Upper lobe of left lung (tissue), 6 donors: ENCODE results near the gene KANK3. TPM values are rescaled to one million over a fixed set of nuclear protein-coding genes. Genes with fewer than 3 reads are reported as not detected.

ENCODE experiments used
- ATAC-seq, 2 donors: fragments of 200-7000 bp; cut with Tn5 transposase; one replicate each; pipeline ENCODE4 v1.9.1; 2022; ENCODE audit warnings: mild to moderate bottlenecking in 2 of 2, moderate library complexity in 2 of 2; ENCODE audit not compliant: low FRiP score in 2 of 2
- DNase-seq, 2 donors: peaks; one replicate each; pipeline ENCODE4 v3.0.0-alpha.2; 2019 to 2020
- H3K27ac ChIP-seq, 4 donors: fragments of 200-600 bp; sonication (generic); one replicate each; pipeline ENCODE4 v1.5.1; 2016 to 2019
- H3K27me3 ChIP-seq, 4 donors: fragments of 200-600 bp; sonication (generic); one replicate each; pipeline ENCODE4 v1.5.1; 2017 to 2019
- H3K36me3 ChIP-seq, 4 donors: fragments of 200-600 bp; sonication (generic); one replicate each; pipeline ENCODE4 v1.5.1; 2016 to 2019
- H3K4me1 ChIP-seq, 4 donors: fragments of 200-600 bp; sonication (generic); one replicate each; pipeline ENCODE4 v1.5.1; 2018 to 2019
- H3K4me3 ChIP-seq, 4 donors: fragments of 200-600 bp; sonication (generic); one replicate each; pipeline ENCODE4 v1.5.1; 2017 to 2019; ENCODE audit warnings: mild to moderate bottlenecking in 2 of 4, moderate library complexity in 1 of 4
- H3K9me3 ChIP-seq, 4 donors: fragments of 200-600 bp; sonication (generic); one replicate each; pipeline ENCODE4 v1.5.1; 2018 to 2019
- EP300 ChIP-seq, 4 donors: sonication (generic); formaldehyde crosslinking; IDR thresholded peaks; one replicate each; pipeline ENCODE4 v1.5.1; 2017; ENCODE audit warnings: antibody characterized with exemption in 4 of 4, control low read depth in 2 of 4
- POLR2A ChIP-seq, 4 donors: fragments of 450-650 bp; IDR thresholded peaks; one replicate each; pipeline ENCODE4 v1.5.1; 2016 to 2017; ENCODE audit warnings: antibody characterized with exemption in 4 of 4, mild to moderate bottlenecking in 2 of 4
- POLR2AphosphoS5 ChIP-seq, 2 donors: sonication (generic); formaldehyde crosslinking; IDR thresholded peaks; one replicate each; pipeline ENCODE4 v1.5.1; 2017; ENCODE audit warnings: antibody characterized with exemption in 2 of 2
- WGBS, 2 donors: methylation state at CpG; one replicate each; pipeline ENCODE4 v1.1.5; 2017 to 2018; 5-methylcytosine and 5-hydroxymethylcytosine counted together
- total RNA-seq, 6 donors: library from RNA; depleted of rRNA in 4 of 6; stranded (reverse); fragments of >200 nt in 4 of 6; gene quantifications; one replicate each; pipeline versions ENCODE4 v1.1.0 to v1.2.1, GENCODE V29; 2016 to 2021
- TF ChIP-seq, protein P1 (sequence below), 6 experiments: fragments of 450-650 bp in 4 of 6; fragments of 200-600 bp in 2 of 6; sonication (generic) in 2 of 6; IDR thresholded peaks; one replicate each; pipeline ENCODE4 v1.5.1; 2016 to 2019; ENCODE audit warnings: antibody characterized with exemption in 6 of 6
- donor health status: DM: no; HTN: no; CAD: no; lungs with moderate emphysema.
- donor health status: DM: no; HTN: yes; CAD: no; lungs with severe emphysema.

Gene KANK3
- total RNA-seq, 6 donors from 2014 or later = 27.7 to 109 (median 56.9) TPM

DNA sequence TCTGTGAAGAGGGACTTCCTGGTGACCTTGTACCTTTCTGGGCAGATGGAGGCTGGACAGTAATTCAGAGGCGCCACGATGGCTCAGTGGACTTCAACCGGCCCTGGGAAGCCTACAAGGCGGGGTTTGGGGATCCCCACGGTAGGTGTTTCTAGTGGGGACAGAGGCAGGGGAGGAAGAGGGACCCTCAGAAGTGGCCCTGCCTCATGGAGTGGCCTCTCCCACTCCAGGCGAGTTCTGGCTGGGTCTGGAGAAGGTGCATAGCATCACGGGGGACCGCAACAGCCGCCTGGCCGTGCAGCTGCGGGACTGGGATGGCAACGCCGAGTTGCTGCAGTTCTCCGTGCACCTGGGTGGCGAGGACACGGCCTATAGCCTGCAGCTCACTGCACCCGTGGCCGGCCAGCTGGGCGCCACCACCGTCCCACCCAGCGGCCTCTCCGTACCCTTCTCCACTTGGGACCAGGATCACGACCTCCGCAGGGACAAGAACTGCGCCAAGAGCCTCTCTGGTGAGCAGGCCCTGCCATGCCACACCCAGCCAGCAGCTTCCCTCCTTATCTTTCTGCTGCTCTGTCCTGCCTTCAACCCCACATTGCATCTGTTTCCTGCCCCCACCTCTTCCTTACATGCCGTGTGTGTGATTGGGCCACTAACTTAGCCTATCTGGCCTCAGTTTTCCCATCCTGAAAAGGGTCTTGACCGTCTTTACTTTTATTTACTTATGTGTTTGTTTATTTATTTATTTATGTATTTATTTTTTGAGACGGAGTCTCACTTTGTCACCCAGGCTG is 28.1 kb upstream of the KANK3 start:
- TF ChIP-seq, protein P1, sequence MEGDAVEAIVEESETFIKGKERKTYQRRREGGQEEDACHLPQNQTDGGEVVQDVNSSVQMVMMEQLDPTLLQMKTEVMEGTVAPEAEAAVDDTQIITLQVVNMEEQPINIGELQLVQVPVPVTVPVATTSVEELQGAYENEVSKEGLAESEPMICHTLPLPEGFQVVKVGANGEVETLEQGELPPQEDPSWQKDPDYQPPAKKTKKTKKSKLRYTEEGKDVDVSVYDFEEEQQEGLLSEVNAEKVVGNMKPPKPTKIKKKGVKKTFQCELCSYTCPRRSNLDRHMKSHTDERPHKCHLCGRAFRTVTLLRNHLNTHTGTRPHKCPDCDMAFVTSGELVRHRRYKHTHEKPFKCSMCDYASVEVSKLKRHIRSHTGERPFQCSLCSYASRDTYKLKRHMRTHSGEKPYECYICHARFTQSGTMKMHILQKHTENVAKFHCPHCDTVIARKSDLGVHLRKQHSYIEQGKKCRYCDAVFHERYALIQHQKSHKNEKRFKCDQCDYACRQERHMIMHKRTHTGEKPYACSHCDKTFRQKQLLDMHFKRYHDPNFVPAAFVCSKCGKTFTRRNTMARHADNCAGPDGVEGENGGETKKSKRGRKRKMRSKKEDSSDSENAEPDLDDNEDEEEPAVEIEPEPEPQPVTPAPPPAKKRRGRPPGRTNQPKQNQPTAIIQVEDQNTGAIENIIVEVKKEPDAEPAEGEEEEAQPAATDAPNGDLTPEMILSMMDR (IDR thresholded peaks at IDR 0.05) = no peak
- peak in 1 of 2 donors; percentile 38 for TF ChIP-seq POLR2AphosphoS5 (IDR thresholded peaks at IDR 0.05)
- H3K9me3 ChIP-seq = no peaks in the 10 kb centered on the region
- peak in 1 of 2 donors; percentile 77 for DNase-seq
- no peak overlapping the region for H3K4me3 ChIP-seq
- no peak overlapping the region for H3K27ac ChIP-seq
- peaks cover 17 to 27% (median 26%) of the 10 kb centered on the region in 4 donors for H3K4me1 ChIP-seq
- ATAC-seq = no peak
- no peaks in the 10 kb centered on the region for H3K27me3 ChIP-seq
- peaks cover 0 to 13% (median 8%) of the 10 kb centered on the region in 4 donors for H3K36me3 ChIP-seq
- WGBS, 2 donors = 83 to 85% methylated on average over 27 to 28 of the region's 28 CpGs

DNA sequence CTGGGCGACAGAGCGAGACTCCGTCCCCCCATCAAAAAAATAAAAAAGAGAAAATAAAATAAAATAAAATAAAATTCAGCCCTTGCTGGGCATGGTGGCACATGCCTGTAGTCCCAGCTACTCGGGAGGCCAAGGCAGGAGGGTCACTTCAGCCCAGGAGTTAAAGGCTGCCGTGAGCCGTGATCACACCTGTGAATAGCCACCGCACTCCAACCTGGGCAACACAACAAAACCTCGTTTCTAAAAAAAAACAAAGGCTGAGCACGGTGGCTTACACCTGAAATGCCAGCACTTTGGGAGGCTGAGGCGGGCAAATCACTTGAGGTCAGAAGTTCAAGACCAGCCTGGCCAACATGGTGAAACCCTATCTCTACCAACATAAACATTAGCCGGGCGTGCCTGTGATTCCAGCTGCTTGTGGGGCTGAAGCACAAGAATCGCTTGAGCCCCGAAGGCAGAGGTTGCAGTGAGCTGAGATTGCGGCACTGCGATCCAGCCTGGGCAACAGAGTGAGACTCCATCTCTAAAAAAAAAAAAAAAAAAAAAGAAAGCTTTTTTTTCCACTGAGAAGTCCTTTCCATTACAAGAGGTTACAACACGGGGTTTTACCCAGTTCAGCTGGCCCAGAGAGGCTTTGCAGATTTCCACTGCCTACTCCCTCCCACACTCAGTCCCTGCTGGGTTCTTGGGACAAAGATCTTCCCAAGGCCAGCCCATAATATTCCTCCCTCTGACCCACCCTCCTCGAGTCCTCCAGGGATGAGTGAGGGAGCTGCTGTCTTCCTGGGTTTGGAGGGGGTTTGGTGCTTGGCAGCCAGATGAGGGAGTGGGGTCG is 27.3 kb upstream of the KANK3 start:
- Histone ChIP-seq H3K27ac (no peak overlapping the region), H3K4me1 (peaks cover 17 to 33% (median 30%) of the 10 kb centered on the region in 4 donors), H3K36me3 (peaks cover 0 to 13% (median 8%) of the 10 kb centered on the region in 4 donors), H3K4me3 (no peak overlapping the region), H3K9me3 (no peaks in the 10 kb centered on the region), H3K27me3 (no peaks in the 10 kb centered on the region)
- ATAC-seq = peak in 1 of 2 donors; percentile 12
- 78 to 86% methylated on average over 19 of the region's 19 CpGs for WGBS, 2 donors
- no peak for DNase-seq
- no peak for TF ChIP-seq POLR2A (IDR thresholded peaks at IDR 0.05)
- TF ChIP-seq POLR2AphosphoS5 (IDR thresholded peaks at IDR 0.05) = peak in 1 of 2 donors; percentile 6

DNA sequence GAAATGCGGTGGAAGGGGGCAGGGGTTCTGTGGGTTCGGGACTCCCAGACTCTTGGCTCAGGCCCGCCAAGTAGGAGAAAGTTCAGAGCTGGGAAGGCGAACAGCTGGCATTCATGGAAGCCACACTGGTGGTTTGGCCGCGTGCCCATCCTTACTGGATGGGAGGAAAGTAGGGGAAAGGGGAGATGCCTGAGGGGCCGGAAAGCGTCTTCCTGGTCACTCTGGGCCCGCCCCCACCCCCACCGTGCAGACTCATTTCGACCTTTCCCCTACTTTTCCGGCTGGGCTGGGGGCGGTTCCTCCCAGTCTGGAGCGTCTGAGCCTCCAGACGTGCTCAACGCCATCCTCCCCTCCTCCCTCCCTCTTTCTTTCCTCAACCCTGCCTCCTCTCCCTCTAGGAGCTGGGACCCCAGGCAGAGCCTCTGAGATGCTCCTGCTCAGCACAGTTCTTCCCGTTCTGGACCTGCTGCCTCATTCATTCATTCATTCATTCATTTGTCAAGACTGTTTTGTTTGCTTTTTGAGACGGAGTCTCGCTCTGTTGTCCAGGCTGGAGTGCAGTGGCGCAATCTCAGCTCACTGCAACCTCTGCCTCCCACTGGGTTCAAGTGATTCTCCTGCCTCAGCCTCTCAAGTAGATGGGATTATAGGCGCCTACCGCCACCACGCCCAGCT is 24.4 kb upstream of the KANK3 start:
- whole genome bisulfite sequencing, 2 donors = 20 to 33% methylated on average over 12 to 21 of the region's 23 CpGs
- Histone ChIP-seq H3K4me1 (peaks cover 42 to 63% (median 53%) of the 10 kb centered on the region in 4 donors), H3K9me3 (no peaks in the 10 kb centered on the region)

DNA sequence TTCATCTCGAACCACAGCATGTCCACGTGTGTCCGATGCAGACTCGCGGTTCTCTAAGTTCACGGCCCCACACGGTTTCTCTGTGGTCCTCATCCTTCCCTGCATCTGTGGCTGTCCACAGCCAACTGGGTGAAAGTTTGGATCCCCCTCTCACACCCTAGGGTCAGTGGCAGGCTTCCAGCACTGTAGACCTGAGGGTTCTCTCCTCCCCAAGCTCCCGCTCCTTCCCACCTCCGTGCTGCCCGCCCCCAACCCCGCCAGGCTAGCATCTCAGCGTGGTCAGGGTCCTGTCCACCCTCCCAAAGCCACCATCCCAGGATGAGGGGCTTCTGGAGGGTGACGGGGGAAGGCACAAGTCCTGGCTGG is 23.9 kb upstream of the KANK3 start:
- Histone ChIP-seq H3K27ac (peak overlapping the region; percentile 38 to 78 (median 57)), H3K27me3 (peaks cover 0 to 3% (median 1%) of the 10 kb centered on the region in 4 donors), H3K4me3 (peak overlapping the region in 1 of 4 donors; percentile 16), H3K36me3 (peaks cover 0 to 3% (median 0%) of the 10 kb centered on the region in 4 donors), H3K9me3 (no peaks in the 10 kb centered on the region), H3K4me1 (peaks cover 46 to 68% (median 57%) of the 10 kb centered on the region in 4 donors)
- DNase-seq = peak in 1 of 2 donors; percentile 70
- no peak for ATAC-seq
- WGBS, 2 donors = 62 to 70% methylated on average over 13 of the region's 13 CpGs
- TF ChIP-seq POLR2A (IDR thresholded peaks at IDR 0.05) (no peak), EP300 (IDR thresholded peaks at IDR 0.05) (peak in 1 of 4 donors; percentile 3)

More for the DNA sequence above, 24.4 kb upstream of the KANK3 start:
- peaks cover 0 to 3% (median 1%) of the 10 kb centered on the region in 4 donors for H3K27me3 ChIP-seq
- peaks cover 0 to 3% (median under 1%) of the 10 kb centered on the region in 4 donors for H3K36me3 ChIP-seq
- TF ChIP-seq, protein P1 (IDR thresholded peaks at IDR 0.05) = no peak
- TF ChIP-seq POLR2AphosphoS5 (IDR thresholded peaks at IDR 0.05) (peak; percentile 45 to 91), EP300 (IDR thresholded peaks at IDR 0.05) (peak in 2 of 4 donors; percentile 38 to 69)
- H3K27ac ChIP-seq = peak overlapping the region; percentile 38 to 78 (median 57)
- ATAC-seq = peak; percentile 64 to 70
- DNase-seq = peak in 1 of 2 donors; percentile 80
- H3K4me3 ChIP-seq = peak overlapping the region in 1 of 4 donors; percentile 16

DNA sequence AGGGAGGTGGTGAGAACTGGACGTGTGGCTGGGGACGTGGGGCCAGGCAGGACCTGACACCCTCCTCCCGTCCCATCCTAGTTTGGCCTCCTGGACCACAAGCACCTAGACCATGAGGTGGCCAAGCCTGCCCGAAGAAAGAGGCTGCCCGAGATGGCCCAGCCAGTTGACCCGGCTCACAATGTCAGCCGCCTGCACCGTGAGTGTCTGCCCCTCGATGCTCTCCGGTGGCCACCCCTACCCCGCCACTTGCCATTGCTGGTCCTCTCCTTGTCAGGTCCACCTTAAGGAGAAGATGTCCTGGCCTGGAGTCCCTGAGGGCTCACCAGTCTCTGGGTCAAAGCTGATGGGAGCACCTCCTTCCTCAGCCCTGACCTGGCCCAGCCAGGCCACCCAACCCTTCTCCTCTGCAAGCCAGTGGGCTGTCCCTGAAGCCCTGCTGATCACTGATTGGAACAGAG is 23.1 kb upstream of the KANK3 start:
- H3K36me3 ChIP-seq = peaks cover 0 to 2% (median 0%) of the 10 kb centered on the region in 4 donors
- TF ChIP-seq POLR2AphosphoS5 (IDR thresholded peaks at IDR 0.05) (peak in 1 of 2 donors; percentile 34), POLR2A (IDR thresholded peaks at IDR 0.05) (no peak)
- peak overlapping the region in 3 of 4 donors; percentile 47 to 78 (median 67) for H3K27ac ChIP-seq
- WGBS, 2 donors = 97 to 98% methylated on average over 7 of the region's 11 CpGs
- peaks cover 0 to 3% (median 1%) of the 10 kb centered on the region in 4 donors for H3K27me3 ChIP-seq
- DNase-seq (no peak), ATAC-seq (no peak)
- peak overlapping the region in 1 of 4 donors; percentile 56 for H3K4me3 ChIP-seq
- H3K9me3 ChIP-seq = no peaks in the 10 kb centered on the region
- H3K4me1 ChIP-seq = peaks cover 53 to 76% (median 65%) of the 10 kb centered on the region in 4 donors
